Naive thymus-derived CD4-positive, alpha-beta T cell (primary cell): ENCODE measurements around the gene PLA2G12A. TPM values are rescaled to one million over a fixed set of nuclear protein-coding genes. Genes with fewer than 3 reads are reported as not detected.
"Not testable (repeated sequence)": the region's sequence is repeated elsewhere in the genome, so short reads cannot be mapped to it uniquely, and the experiment has no call there.

Experiments
- ATAC-seq: fragments of 150-1000 bp; cut with Tn5 transposase; 2 replicates; pipeline ENCODE4 v1.10.0; 2021; ENCODE audit warnings: mild to moderate bottlenecking, moderate library complexity
- CTCF ChIA-PET: fragments of 350-600 bp; sonication (Branson Sonifier 250); formaldehyde crosslinking; loops from one replicate; lab custom pipeline; 2021; ENCODE audit warnings: antibody characterized with exemption; lab: Charles Lee
- POLR2A ChIA-PET: fragments of 350-600 bp; sonication (Branson Sonifier 250); formaldehyde crosslinking; loops from one replicate; lab custom pipeline; 2021; ENCODE audit warnings: antibody characterized with exemption, inconsistent platforms; lab: Charles Lee
- DNase-seq, 9 donors: peaks; one replicate each; pipeline versions ENCODE4 v3.0.0 to v3.0.0-alpha.2; 2020 to 2022; ENCODE audit warnings: mixed read lengths in 1 of 9
- H3K27ac ChIP-seq: one replicate; pipeline ENCODE4 v1.7.0; 2013; ENCODE audit warnings: mild to moderate bottlenecking, low read depth, low read length, moderate library complexity
- H3K27me3 ChIP-seq, 2 donors: one replicate each; pipeline ENCODE4 v1.7.0; 2013; ENCODE audit warnings: low read length in 2 of 2, mild to moderate bottlenecking in 2 of 2, moderate library complexity in 2 of 2; ENCODE audit not compliant: control insufficient read depth in 2 of 2, insufficient read depth in 2 of 2
- H3K36me3 ChIP-seq, 3 experiments: 1 replicate in 2 of 3; 2 replicates in 1 of 3; pipeline ENCODE4 v1.7.0; 2013; ENCODE audit warnings: low read length in 3 of 3, mild to moderate bottlenecking in 3 of 3, moderate library complexity in 1 of 3; ENCODE audit not compliant: insufficient read depth in 3 of 3, control insufficient read depth in 2 of 3
- H3K4me1 ChIP-seq, 2 donors: one replicate each; pipeline ENCODE4 v1.7.0; 2013; ENCODE audit warnings: low read length in 2 of 2, mild to moderate bottlenecking in 2 of 2, moderate library complexity in 1 of 2; ENCODE audit not compliant: control insufficient read depth in 2 of 2, insufficient read depth in 2 of 2
- H3K4me3 ChIP-seq: 2 replicates; pipeline ENCODE4 v1.7.0; 2013; ENCODE audit warnings: mild to moderate bottlenecking, low read length
- H3K9me3 ChIP-seq, 3 experiments: 1 replicate in 2 of 3; 2 replicates in 1 of 3; pipeline ENCODE4 v1.7.0; 2013; ENCODE audit warnings: low read length in 3 of 3; ENCODE audit not compliant: control insufficient read depth in 2 of 3
- H3K27ac Mint-ChIP-seq, 9 donors: one replicate each; pipeline ENCODE4 v1.8.0; 2020 to 2022; ENCODE audit warnings: mixed read lengths in 9 of 9, mild to moderate bottlenecking in 8 of 9, moderate library complexity in 5 of 9, inconsistent platforms in 2 of 9
- H3K27me3 Mint-ChIP-seq, 5 donors: one replicate each; pipeline ENCODE4 v1.8.0; 2021 to 2022; ENCODE audit warnings: mixed read lengths in 5 of 5, mild to moderate bottlenecking in 1 of 5
- H3K36me3 Mint-ChIP-seq, 5 donors: one replicate each; pipeline ENCODE4 v1.8.0; 2020 to 2022; ENCODE audit warnings: mixed read lengths in 5 of 5, mild to moderate bottlenecking in 3 of 5, inconsistent platforms in 1 of 5
- H3K4me1 Mint-ChIP-seq, 7 donors: one replicate each; pipeline ENCODE4 v1.8.0; 2020 to 2022; ENCODE audit warnings: mixed read lengths in 7 of 7, mild to moderate bottlenecking in 3 of 7, inconsistent platforms in 1 of 7
- H3K4me3 Mint-ChIP-seq, 10 donors: one replicate each; pipeline ENCODE4 v1.8.0; 2020 to 2022; ENCODE audit warnings: mild to moderate bottlenecking in 10 of 10, mixed read lengths in 10 of 10, moderate library complexity in 6 of 10, inconsistent platforms in 2 of 10
- H3K9me3 Mint-ChIP-seq, 11 donors: one replicate each; pipeline ENCODE4 v1.8.0; 2020 to 2022; ENCODE audit warnings: mixed read lengths in 11 of 11, mild to moderate bottlenecking in 4 of 11, inconsistent platforms in 1 of 11, moderate library complexity in 1 of 11
- intact Hi-C, 2 donors: fragments of 100-400 bp; cut with micrococcal nuclease; formaldehyde crosslinking; loops; one replicate each; pipeline ENCODE4 v1.15.1; 2023
- polyA plus RNA-seq, 2 donors: library from polyadenylated mRNA; unstranded; fragments of 300-500 nt; fragmentation: Illumina TruSeq; gene quantifications; one replicate each; pipeline ENCODE4 v1.2.3, GENCODE V29; 2021
- total RNA-seq, 6 experiments: library from RNA in 5 of 6; stranded (reverse) in 5 of 6; gene quantifications; 1 replicate in 5 of 6; 2 replicates in 1 of 6; pipeline ENCODE4 v1.2.3 and lab custom pipeline; 2021 to 2026

PLA2G12A gene
- total and polyA plus RNA-seq, 7 experiments from 2014 or later, result 11.5 to 48.4 (median 14.6) TPM

GRCh38 chr4:109678925-109679324 is 50.9 kb downstream of the PLA2G12A start:
- H3K27me3 ChIP-seq, H3K9me3 ChIP-seq, H3K4me3 ChIP-seq, H3K4me1 ChIP-seq, H3K4me3 Mint-ChIP-seq, intact Hi-C loops, H3K9me3 Mint-ChIP-seq, H3K27ac ChIP-seq, H3K27me3 Mint-ChIP-seq, DNase-seq, ATAC-seq: not testable (repeated sequence)
- Mint-ChIP-seq H3K4me1 (peaks cover 8 to 68% (median 57%) of the 10 kb centered on the region in 7 donors), H3K27ac (peak overlapping the region in 2 of 9 donors; percentile 22 to 65), H3K36me3 (peaks cover 0 to 67% (median 54%) of the 10 kb centered on the region in 5 donors)
- H3K36me3 ChIP-seq, result peaks cover 0 to 28% (median 0%) of the 10 kb centered on the region in 3 experiments
- ChIA-PET POLR2A (interaction anchor here (0.8 kb wide), 1 partner anchor 63 kb away, joined by 6 read pairs; no protein-coding TSS in a partner anchor), CTCF (interaction anchor here (0.7 kb wide), 2 partner anchors 10 to 23 kb away, joined by 3 read pairs; no protein-coding TSS in a partner anchor)

GRCh38 chr4:109678472-109678871 is 51.4 kb downstream of the PLA2G12A start:
- ATAC-seq, H3K27me3 Mint-ChIP-seq, H3K27ac Mint-ChIP-seq, intact Hi-C loops, H3K9me3 ChIP-seq, H3K9me3 Mint-ChIP-seq, H3K4me1 ChIP-seq, H3K4me3 ChIP-seq, DNase-seq, H3K27ac ChIP-seq, H3K4me3 Mint-ChIP-seq, H3K27me3 ChIP-seq: not testable (repeated sequence)
- peaks cover 0 to 28% (median 0%) of the 10 kb centered on the region in 3 experiments for H3K36me3 ChIP-seq
- peaks cover 0 to 67% (median 55%) of the 10 kb centered on the region in 5 donors for H3K36me3 Mint-ChIP-seq
- CTCF ChIA-PET, result interaction anchor here (0.7 kb wide), 1 partner anchor 24 kb away, joined by 3 read pairs; no protein-coding TSS in a partner anchor
- POLR2A ChIA-PET, result interaction anchor here (0.8 kb wide), 1 partner anchor 64 kb away, joined by 6 read pairs; no protein-coding TSS in a partner anchor
- H3K4me1 Mint-ChIP-seq, result peaks cover 8 to 69% (median 58%) of the 10 kb centered on the region in 7 donors

- peaks cover 6 to 63% (median 56%) of the 10 kb centered on the region in 7 donors for H3K4me1 Mint-ChIP-seq
- peak; percentile 44 for ATAC-seq
- H3K9me3 ChIP-seq, result no peaks in the 10 kb centered on the region
- H3K4me3 Mint-ChIP-seq, result peak overlapping the region in 2 of 10 donors; percentile 22 to 24
- intact Hi-C loops, result no loop called here
- CTCF ChIA-PET, result interaction anchor here (0.8 kb wide), 1 partner anchor 34 kb away, joined by 4 read pairs; no protein-coding TSS in a partner anchor
- H3K36me3 ChIP-seq, result peaks cover 0 to 20% (median 0%) of the 10 kb centered on the region in 3 experiments
- H3K27me3 Mint-ChIP-seq, result no peaks in the 10 kb centered on the region
- peaks cover 0 to 58% (median 55%) of the 10 kb centered on the region in 5 donors for H3K36me3 Mint-ChIP-seq
- peak overlapping the region; percentile 1 to 85 (median 72) for H3K27ac Mint-ChIP-seq
- no peak for DNase-seq
- POLR2A ChIA-PET, result interaction anchor here (0.9 kb wide), 1 partner anchor 15 kb away, joined by 3 read pairs; no protein-coding TSS in a partner anchor
- H3K4me1 ChIP-seq, result no peaks in the 10 kb centered on the region
- H3K9me3 Mint-ChIP-seq, result peaks cover 0 to 11% (median 0%) of the 10 kb centered on the region in 11 donors
- peak overlapping the region; percentile 10 for H3K27ac ChIP-seq
- H3K4me3 ChIP-seq, result no peak overlapping the region
- no peaks in the 10 kb centered on the region for H3K27me3 ChIP-seq
Observed at GRCh38 chr4:109676886-109677285, 53.0 kb downstream of the PLA2G12A start.

- DNase-seq (no peak), ATAC-seq (no peak)
- ChIA-PET POLR2A (interaction anchor here (0.7 kb wide), 1 partner anchor 256 kb away, joined by 7 read pairs; no protein-coding TSS in a partner anchor), CTCF (interaction anchor here (0.8 kb wide), 1 partner anchor 33 kb away, joined by 4 read pairs; no protein-coding TSS in a partner anchor)
- Mint-ChIP-seq H3K36me3 (peaks cover 10 to 64% (median 55%) of the 10 kb centered on the region in 5 donors), H3K9me3 (peaks cover 0 to 21% (median 7%) of the 10 kb centered on the region in 11 donors), H3K27me3 (no peaks in the 10 kb centered on the region), H3K27ac (peak overlapping the region in 8 of 9 donors; percentile 39 to 85 (median 59)), H3K4me1 (peaks cover 8 to 65% (median 57%) of the 10 kb centered on the region in 7 donors), H3K4me3 (no peak overlapping the region)
- H3K27ac ChIP-seq, result no peak overlapping the region
- no peak overlapping the region for H3K4me3 ChIP-seq
- H3K36me3 ChIP-seq, result peaks cover 0 to 19% (median 0%) of the 10 kb centered on the region in 3 experiments
- H3K4me1 ChIP-seq, result no peaks in the 10 kb centered on the region
- H3K9me3 ChIP-seq, result no peaks in the 10 kb centered on the region
- H3K27me3 ChIP-seq, result no peaks in the 10 kb centered on the region
- intact Hi-C loops, result no loop called here
Observed at GRCh38 chr4:109675843-109676242, 54.0 kb downstream of the PLA2G12A start.

GRCh38 chr4:109675181-109675580 is 54.7 kb downstream of the PLA2G12A start:
- DNase-seq, result no peak
- ChIA-PET POLR2A (no interaction called here), CTCF (no interaction called here)
- no peaks in the 10 kb centered on the region for H3K4me1 ChIP-seq
- no peak overlapping the region for H3K4me3 ChIP-seq
- ATAC-seq, result no peak
- H3K36me3 ChIP-seq, result peaks cover 0 to 18% (median 0%) of the 10 kb centered on the region in 3 experiments
- Mint-ChIP-seq H3K27ac (peak overlapping the region in 7 of 9 donors; percentile 28 to 85 (median 63)), H3K36me3 (peaks cover 10 to 63% (median 51%) of the 10 kb centered on the region in 5 donors), H3K27me3 (no peaks in the 10 kb centered on the region), H3K4me3 (no peak overlapping the region), H3K4me1 (peaks cover 5 to 62% (median 52%) of the 10 kb centered on the region in 7 donors), H3K9me3 (peaks cover 0 to 24% (median 7%) of the 10 kb centered on the region in 11 donors)
- H3K27me3 ChIP-seq, result no peaks in the 10 kb centered on the region
- H3K27ac ChIP-seq, result no peak overlapping the region
- intact Hi-C loops, result no loop called here
- no peaks in the 10 kb centered on the region for H3K9me3 ChIP-seq

GRCh38 chr4:109673303-109673702 is 56.6 kb downstream of the PLA2G12A start:
- CTCF ChIA-PET, result no interaction called here
- Mint-ChIP-seq H3K4me1 (peaks cover 11 to 78% (median 68%) of the 10 kb centered on the region in 7 donors), H3K36me3 (peaks cover 10 to 66% (median 45%) of the 10 kb centered on the region in 5 donors)

More at GRCh38 chr4:109673303-109673702, 56.6 kb downstream of the PLA2G12A start:
- Histone ChIP-seq H3K4me1 (peaks cover 0 to 9% of the 10 kb centered on the region in 2 donors), H3K27ac (no peak overlapping the region), H3K36me3 (peaks cover 0 to 12% (median 0%) of the 10 kb centered on the region in 3 experiments), H3K27me3 (no peaks in the 10 kb centered on the region), H3K9me3 (no peaks in the 10 kb centered on the region), H3K4me3 (no peak overlapping the region)
- ATAC-seq, result no peak
- Mint-ChIP-seq H3K27ac (peak overlapping the region in 2 of 9 donors; percentile 61 to 81), H3K27me3 (no peaks in the 10 kb centered on the region), H3K4me3 (no peak overlapping the region), H3K9me3 (peaks cover 0 to 24% (median 7%) of the 10 kb centered on the region in 11 donors)
- no peak for DNase-seq
- intact Hi-C loops, result no loop called here
- POLR2A ChIA-PET, result interaction anchor here (0.6 kb wide), 1 partner anchor 61 kb away, joined by 3 read pairs; no protein-coding TSS in a partner anchor
